Fibroblast of mammary gland (primary cell): ENCODE data around the gene C3orf18.

Experiments used
- DNase-seq: peaks from one replicate; pipeline ENCODE4 v3.0.0-alpha.2; 2010; ENCODE audit warnings: low read depth
- H3K4me3 ChIP-seq: 2 replicates; pipeline ENCODE4 v1.5.1; 2011; ENCODE audit warnings: low read depth, mild to moderate bottlenecking, low read length, moderate library complexity; ENCODE audit not compliant: control insufficient read depth
- CTCF ChIP-seq: conservative IDR thresholded peaks from 2 replicates; pipeline ENCODE4 v1.5.1; 2011; ENCODE audit warnings: low read depth, low read length, inconsistent platforms; ENCODE audit not compliant: control insufficient read depth, insufficient read depth

C3orf18 gene

DNA sequence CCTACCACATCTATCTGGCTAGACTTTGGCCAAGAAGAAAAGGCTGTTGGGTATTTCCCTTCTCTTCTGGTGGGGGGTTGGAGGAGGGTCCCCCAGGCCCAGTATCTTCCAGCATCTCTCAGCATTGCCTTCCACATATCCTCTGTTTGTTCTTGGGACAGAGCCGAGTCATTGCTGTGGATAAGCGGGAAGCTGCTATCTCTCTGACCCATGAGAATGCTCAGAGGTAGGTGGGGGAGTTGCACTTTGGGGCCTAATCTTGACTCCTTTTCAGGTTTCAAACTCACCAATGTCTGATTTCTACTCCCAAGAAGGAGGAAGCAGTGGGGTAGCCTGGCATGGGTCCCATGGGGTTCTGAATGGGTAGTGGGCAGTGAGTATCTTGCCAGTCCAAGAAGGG, 9.8 kb upstream of the C3orf18 start:
- no peak for DNase-seq
- TF ChIP-seq CTCF, result no peak
- no peak overlapping the region for H3K4me3 ChIP-seq

DNA sequence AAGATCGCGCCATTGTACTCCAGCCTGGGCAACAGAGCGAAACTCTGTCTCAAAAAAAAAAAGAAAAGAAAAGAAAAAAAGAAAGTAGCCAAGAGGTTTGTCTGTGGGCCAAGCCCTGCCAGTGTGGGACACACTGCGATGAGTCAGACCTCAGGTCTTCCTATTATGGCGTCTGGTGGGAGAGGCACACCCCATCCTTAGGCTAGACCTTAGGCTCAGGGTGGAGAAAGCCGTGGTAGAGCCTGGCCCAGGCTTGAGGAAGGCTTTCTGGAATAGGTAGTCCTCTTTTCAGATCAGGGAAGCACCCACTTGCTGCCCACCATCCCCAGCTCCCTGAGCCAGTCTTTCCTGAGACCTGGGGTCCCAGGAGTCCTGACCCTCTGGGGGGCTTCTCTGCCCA, 7.8 kb upstream of the C3orf18 start:
- H3K4me3 ChIP-seq, result no peak overlapping the region
- no peak for TF ChIP-seq CTCF
- DNase-seq, result peak; percentile 42

DNA sequence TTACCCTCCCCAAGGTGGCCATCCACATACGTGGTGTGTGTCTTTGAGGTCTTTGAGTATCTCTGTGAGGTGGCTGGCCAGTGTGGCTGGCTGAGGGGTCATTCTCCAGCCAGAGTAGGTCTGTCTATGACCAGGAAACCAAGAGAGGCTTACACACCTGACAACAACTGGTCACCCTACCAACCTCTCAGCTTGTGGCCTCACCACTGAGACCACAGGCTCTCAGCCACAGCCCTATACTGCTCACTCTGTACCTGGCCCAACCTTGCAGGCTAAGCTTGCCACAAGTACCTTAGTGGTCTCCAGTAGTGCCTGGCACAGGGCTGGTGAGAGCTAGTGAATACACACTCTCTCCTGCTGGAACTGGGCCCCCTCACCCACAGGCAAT, 6.9 kb upstream of the C3orf18 start:
- no peak for DNase-seq
- no peak overlapping the region for H3K4me3 ChIP-seq
- no peak for TF ChIP-seq CTCF

DNA sequence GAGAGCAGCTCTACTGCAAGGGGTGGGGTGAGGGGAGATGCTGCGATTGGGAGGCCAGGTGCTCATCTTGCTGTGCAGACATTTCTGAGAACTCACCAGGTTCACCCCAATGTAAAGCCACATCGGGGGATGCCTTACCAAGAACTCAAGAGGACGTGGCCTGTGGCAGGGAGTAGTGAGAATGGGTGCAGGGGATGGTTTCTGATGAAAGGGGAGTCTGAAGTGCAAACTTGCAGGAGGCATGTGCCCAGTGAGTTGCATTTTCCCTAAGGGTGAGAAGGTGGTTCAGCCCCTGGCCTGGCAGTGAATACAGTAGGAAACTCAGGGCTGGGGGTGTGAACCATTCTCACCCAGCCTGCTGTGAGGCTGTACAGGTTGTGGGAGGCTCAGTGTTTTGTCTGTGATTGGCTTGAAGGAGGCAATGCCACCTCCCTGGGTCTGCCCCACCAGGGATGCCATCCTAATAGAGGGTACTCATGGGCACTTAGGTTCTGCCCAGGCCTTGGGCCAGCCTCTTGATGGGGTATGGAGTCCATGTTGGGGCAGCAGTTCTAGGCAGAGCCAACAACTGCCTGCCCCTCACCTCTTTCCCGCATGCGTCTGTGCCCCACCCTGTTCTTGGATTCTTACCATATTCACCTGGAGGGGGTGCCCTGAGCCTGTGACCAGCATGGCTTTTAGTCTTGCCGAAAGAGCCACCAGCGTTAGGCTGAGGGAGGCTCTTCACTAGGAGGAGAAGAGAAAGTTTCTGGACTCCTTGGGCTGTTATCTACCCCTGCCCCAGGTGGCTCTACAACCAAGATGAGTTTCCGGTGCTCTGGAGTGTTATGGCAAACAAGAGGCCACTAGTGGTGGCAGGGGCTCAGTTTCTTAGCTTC, 6.3 kb upstream of the C3orf18 start:
- no peak overlapping the region for H3K4me3 ChIP-seq
- no peak for DNase-seq
- no peak for TF ChIP-seq CTCF

GRCh38 chr3:50572801-50573371, 5.3 kb upstream of the C3orf18 start:
- no peak for TF ChIP-seq CTCF
- no peak for DNase-seq

GRCh38 chr3:50572158-50572557, 4.6 kb upstream of the C3orf18 start:
- peak; percentile 92 for TF ChIP-seq CTCF
- no peak overlapping the region for H3K4me3 ChIP-seq
- peak; percentile 68 for DNase-seq

More at GRCh38 chr3:50572801-50573371, 5.3 kb upstream of the C3orf18 start:
- H3K4me3 ChIP-seq, result no peak overlapping the region
